ENCODE results near the gene RIN3.

Gene RIN3

DNA sequence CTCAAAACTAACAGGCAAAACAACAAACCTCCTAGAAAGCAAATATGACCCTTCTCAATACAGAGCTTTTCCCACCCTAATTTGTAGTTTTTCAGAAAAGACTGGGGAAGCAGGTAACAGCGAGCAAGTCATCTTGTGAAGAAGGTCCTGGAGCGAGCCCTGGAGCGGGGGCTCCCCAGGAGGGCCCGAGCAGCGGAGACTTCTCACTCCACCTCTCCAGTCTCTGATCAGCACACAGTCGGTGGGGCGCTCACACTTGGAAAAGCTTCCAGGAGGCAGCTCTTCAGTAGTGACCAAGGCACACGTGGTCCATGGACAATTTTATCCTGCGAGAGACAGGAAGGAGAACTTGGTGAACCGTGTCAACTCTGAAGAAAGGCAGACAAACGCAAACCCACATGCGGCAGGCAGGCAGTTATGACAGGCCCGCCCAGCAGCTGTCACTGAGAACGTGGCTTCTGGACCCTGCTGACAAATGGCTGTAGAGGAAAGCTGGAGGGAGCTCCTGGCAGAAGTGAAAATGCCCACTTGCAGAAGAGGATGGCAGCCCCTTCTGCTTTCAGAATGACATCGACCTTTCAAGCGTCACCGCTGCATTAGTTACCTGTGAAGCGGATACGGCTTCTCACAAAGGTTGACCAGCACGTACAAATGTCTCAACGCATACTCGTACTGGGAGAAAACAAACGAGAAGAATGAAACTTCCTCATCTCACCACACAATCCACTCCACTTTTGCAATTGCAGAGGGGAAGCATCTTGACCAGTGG, 190.6 kb downstream of the RIN3 start:
- DNase-seq (ENCODE audit: insufficient read length, low spot score) (no peak), FAIRE-seq (no peak)
- TF ChIP-seq, protein P1, sequence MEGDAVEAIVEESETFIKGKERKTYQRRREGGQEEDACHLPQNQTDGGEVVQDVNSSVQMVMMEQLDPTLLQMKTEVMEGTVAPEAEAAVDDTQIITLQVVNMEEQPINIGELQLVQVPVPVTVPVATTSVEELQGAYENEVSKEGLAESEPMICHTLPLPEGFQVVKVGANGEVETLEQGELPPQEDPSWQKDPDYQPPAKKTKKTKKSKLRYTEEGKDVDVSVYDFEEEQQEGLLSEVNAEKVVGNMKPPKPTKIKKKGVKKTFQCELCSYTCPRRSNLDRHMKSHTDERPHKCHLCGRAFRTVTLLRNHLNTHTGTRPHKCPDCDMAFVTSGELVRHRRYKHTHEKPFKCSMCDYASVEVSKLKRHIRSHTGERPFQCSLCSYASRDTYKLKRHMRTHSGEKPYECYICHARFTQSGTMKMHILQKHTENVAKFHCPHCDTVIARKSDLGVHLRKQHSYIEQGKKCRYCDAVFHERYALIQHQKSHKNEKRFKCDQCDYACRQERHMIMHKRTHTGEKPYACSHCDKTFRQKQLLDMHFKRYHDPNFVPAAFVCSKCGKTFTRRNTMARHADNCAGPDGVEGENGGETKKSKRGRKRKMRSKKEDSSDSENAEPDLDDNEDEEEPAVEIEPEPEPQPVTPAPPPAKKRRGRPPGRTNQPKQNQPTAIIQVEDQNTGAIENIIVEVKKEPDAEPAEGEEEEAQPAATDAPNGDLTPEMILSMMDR (IDR thresholded peaks at IDR 0.05; ENCODE audit: insufficient read depth, missing control alignments) = no peak

DNA sequence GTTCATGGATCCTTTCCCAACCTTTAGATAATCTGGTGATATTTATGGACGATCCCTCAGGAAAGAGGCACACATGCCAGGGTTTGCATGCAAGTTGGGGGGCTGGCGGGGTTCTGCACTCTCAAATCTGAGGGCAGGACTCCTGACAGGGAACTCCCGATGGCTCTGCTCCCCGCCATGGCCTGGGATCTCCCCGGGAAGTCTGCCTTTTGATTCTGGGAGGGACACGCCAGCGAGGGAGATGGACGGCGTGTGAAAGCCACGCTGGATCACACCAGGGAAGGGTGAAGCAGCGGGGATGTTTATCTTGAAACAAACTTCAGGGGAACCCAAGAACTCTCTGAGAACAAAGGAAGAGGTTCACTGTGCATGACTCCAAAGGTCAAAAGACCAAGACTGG, 191.2 kb downstream of the RIN3 start:
- DNase-seq (ENCODE audit: insufficient read length, low spot score) = no peak
- TF ChIP-seq, protein P1 (IDR thresholded peaks at IDR 0.05; ENCODE audit: insufficient read depth, missing control alignments) = no peak
- FAIRE-seq = no peak

DNA sequence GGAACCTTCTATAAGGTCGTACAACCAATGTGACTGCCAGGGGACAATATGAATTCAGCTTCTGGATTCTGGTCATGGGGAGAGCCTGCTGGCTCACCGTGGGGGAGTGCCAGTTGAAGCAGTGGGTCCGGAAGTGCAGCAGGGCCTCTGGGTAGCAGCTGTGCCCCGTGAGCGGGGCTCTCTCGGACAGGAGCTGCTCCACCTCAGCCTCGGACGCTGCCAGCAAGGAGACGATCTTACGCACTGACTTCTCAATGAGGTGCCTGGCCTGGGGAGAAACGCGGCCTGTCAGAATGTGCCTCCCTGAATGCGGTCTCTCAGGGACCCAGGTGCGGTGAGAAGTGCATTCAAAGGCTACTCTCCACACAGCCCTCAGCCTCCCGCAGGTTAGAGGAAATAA, 192.8 kb downstream of the RIN3 start:
- TF ChIP-seq, protein P1 (IDR thresholded peaks at IDR 0.05; ENCODE audit: insufficient read depth, missing control alignments) = no peak
- DNase-seq (ENCODE audit: insufficient read length, low spot score) (no peak), FAIRE-seq (no peak)

DNA sequence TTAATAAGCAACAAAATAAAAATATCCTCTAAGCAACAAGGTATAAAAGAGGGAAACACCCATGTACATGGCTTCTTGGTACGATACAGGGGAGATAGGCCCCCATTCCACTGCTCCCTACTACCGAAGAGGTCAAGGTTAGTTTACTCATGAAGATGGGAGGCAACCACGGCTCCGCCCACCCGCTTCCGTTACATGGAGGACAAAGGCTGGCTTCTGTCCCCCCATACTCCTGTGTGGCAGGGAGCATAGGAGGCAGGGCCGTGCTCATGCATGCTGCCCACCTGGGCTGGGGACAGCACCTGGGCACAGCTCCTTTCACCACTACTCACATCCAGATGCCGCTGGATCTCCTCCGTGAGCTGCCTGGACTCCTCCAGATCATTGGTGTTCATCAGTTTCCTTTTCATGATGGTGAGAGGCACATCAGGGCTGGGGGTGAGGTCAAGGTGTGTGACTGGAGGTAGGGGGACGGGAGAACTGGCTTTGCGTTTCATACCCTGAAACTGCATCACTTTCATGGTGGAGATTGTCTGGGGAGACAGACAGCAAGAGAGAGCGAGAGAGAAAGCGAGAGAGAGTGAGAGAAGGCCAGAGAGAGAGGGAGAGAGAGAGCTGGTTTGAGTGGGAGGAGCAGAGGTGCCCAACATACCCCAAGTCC, 195.9 kb downstream of the RIN3 start:
- FAIRE-seq = no peak
- TF ChIP-seq, protein P1 (IDR thresholded peaks at IDR 0.05; ENCODE audit: insufficient read depth, missing control alignments) = no peak
- no peak for DNase-seq (ENCODE audit: insufficient read length, low spot score)

DNA sequence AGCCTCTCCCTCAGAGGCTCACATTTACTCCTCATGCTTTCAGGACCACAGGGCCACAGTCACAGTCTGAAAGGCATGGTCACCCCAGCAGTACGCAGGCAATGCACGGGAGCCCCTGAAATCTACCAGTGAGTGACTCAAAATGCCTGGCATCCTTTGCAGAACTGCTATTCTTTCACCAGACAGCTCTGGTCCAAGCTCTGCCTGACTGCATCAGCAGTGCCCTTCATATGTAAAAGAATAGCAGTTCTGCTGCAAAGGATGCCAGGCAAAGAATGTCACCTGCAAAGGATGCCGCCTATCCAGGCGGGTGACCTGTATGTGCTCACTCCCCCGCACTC, 196.4 kb downstream of the RIN3 start:
- DNase-seq (ENCODE audit: insufficient read length, low spot score) (no peak), FAIRE-seq (no peak)
- TF ChIP-seq, protein P1 (IDR thresholded peaks at IDR 0.05; ENCODE audit: insufficient read depth, missing control alignments) = no peak

DNA sequence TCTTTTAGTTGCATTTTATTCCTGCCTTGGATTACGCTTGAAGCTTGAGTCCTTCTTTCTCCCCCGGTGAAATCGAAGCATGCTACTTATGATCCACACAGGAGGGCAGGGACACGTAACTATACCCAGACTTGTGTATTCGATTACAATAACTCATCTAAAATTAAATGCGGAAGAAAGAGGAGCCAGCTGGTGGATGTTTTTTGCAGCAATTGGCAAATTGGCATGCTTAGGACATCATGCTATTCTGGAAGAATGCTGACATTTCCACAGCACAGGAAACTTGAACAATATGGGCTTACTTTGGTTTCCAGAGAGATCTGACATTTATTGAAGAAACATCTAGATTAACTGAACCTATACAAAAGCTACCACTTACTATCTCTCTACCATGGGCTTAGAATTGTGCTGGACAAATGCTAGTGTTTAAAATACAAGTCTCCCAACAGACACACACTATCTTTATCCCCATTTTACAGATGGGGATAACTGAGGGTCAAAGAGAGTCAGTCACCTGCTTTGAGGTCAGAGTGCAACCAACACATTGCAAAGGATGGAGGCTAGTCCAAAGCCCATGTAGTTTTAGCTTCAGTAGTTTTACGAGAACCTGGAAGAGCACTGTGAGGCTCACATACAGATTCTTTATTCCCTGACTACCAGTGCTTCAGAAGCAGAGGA, 198.5 kb downstream of the RIN3 start:
- FAIRE-seq = no peak
- DNase-seq (ENCODE audit: insufficient read length, low spot score) = no peak
- TF ChIP-seq, protein P1 (IDR thresholded peaks at IDR 0.05; ENCODE audit: insufficient read depth, missing control alignments) = no peak

DNA sequence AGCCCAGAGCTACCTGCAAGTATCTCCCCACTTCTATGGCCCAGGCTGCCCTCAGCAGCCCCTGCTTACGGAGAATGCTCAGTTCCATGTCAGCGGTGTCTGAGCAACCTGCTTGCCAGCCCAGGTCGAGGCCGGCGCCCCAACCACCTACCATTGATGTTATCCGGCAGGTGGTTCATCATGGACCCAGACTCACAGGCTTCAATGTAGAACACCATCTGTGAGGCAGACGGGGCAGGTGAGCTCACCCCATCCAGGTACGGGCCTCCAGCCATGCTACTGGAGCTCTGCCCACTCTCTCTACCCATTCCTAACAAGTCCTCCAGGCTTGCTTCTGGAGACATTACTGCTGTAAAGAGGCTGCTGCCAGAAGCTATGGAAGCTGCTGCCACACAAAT, 199.1 kb downstream of the RIN3 start:
- TF ChIP-seq, protein P1 (IDR thresholded peaks at IDR 0.05; ENCODE audit: insufficient read depth, missing control alignments) = no peak
- no peak for DNase-seq (ENCODE audit: insufficient read length, low spot score)
- FAIRE-seq = no peak

Measured in D721Med (cell line).